Mesendoderm (in vitro differentiated cells): Measurements from ENCODE around the gene LMF2. TPM values are rescaled to one million over a fixed set of nuclear protein-coding genes. Genes with fewer than 3 reads are reported as not detected.

Source experiments
- DNase-seq: peaks from one replicate; pipeline ENCODE4 v3.0.0; 2013
- H2AK5ac ChIP-seq: 2 replicates; pipeline ENCODE4 v1.6.1; 2013; ENCODE audit warnings: low read length, inconsistent platforms
- H2BK120ac ChIP-seq: 2 replicates; pipeline ENCODE4 v1.6.1; 2013; ENCODE audit warnings: low read depth, mild to moderate bottlenecking, low read length, moderate library complexity, mixed read lengths
- H2BK15ac ChIP-seq: replicated peaks from 2 replicates; pipeline ENCODE4 v1.6.1; 2013; ENCODE audit warnings: low read depth, mild to moderate bottlenecking, moderate library complexity
- H2BK5ac ChIP-seq: 2 replicates; pipeline ENCODE4 v1.6.1; 2013; ENCODE audit warnings: low read length, inconsistent platforms
- H3K18ac ChIP-seq: 2 replicates; pipeline ENCODE4 v1.6.1; 2013; ENCODE audit warnings: mild to moderate bottlenecking, low read length, mixed read lengths
- H3K23ac ChIP-seq: one replicate; pipeline ENCODE4 v1.6.1; 2013; ENCODE audit warnings: low read length
- H3K27ac ChIP-seq: 2 replicates; pipeline ENCODE4 v1.5.1; 2013; ENCODE audit warnings: low read depth, mild to moderate bottlenecking, inconsistent platforms, low read length, moderate library complexity
- H3K27me3 ChIP-seq: 2 replicates; pipeline ENCODE4 v1.6.1; 2013; ENCODE audit warnings: low read length, control low read depth, mild to moderate bottlenecking, inconsistent platforms; ENCODE audit not compliant: insufficient read depth, poor library complexity
- H3K36me3 ChIP-seq: 2 replicates; pipeline ENCODE4 v1.6.1; 2013; ENCODE audit warnings: low read length, inconsistent platforms; ENCODE audit not compliant: control insufficient read depth, insufficient read depth
- H3K4ac ChIP-seq: one replicate; pipeline ENCODE4 v1.6.1; 2013; ENCODE audit warnings: low read depth, mild to moderate bottlenecking, low read length, moderate library complexity
- H3K4me1 ChIP-seq: 2 replicates; pipeline ENCODE4 v1.6.1; 2013; ENCODE audit warnings: low read depth, low read length, inconsistent platforms; ENCODE audit not compliant: control insufficient read depth
- H3K4me2 ChIP-seq: 2 replicates; pipeline ENCODE4 v1.6.1; 2013; ENCODE audit warnings: low read length
- H3K4me3 ChIP-seq: 2 replicates; pipeline ENCODE4 v1.5.1; 2013; ENCODE audit warnings: mild to moderate bottlenecking, low read length
- H3K56ac ChIP-seq: one replicate; pipeline ENCODE4 v1.6.1; 2013; ENCODE audit warnings: low read length
- H3K79me1 ChIP-seq: 2 replicates; pipeline ENCODE4 v1.6.1; 2013; ENCODE audit warnings: low read length, inconsistent platforms
- H3K79me2 ChIP-seq: 2 replicates; pipeline ENCODE4 v1.6.1; 2013; ENCODE audit warnings: mild to moderate bottlenecking, low read length; ENCODE audit not compliant: control insufficient read depth, insufficient read depth
- H3K9ac ChIP-seq: 2 replicates; pipeline ENCODE4 v1.6.1; 2013; ENCODE audit warnings: low read length, inconsistent platforms
- H4K5ac ChIP-seq: one replicate; pipeline ENCODE4 v1.6.1; 2013; ENCODE audit warnings: low read length
- H4K8ac ChIP-seq: one replicate; pipeline ENCODE4 v1.6.1; 2013; ENCODE audit warnings: low read depth, mild to moderate bottlenecking, control low read depth, low read length, moderate library complexity
- WGBS: extraction: QIAGEN DNeasy Blood & Tissue Kit; methylation state at CpG from one replicate; pipeline ENCODE4 v1.1.7; 2013; ENCODE audit warnings: low lambda C conversion rate, missing lambda C conversion rate; ENCODE audit not compliant: insufficient coverage; ENCODE audit errors: extremely low coverage; 5-methylcytosine and 5-hydroxymethylcytosine counted together
- polyA plus RNA-seq, 2 experiments: library from polyadenylated mRNA; stranded (reverse); fragments of 200-250 nt; gene quantifications; one replicate each; pipeline ENCODE4 v1.2.3, GENCODE V29; 2013

The LMF2 gene
- 21.1 TPM for polyA plus RNA-seq (2013, experiment 1 of 2)
- 20.8 TPM for polyA plus RNA-seq (2013, experiment 2 of 2)

GRCh38 chr22:50507421-50507990, at the start of gene LMF2:
LMF2 (minus strand) TSS chr22:50507702; CDS start chr22:50507675, 27 bp downstream.
- peaks cover 20% of the 10 kb centered on the region for H3K79me2 ChIP-seq
- peak within 1 kb of the TSS; percentile 97 for H3K9ac ChIP-seq
- H3K4me2 ChIP-seq = peak within 1 kb of the TSS; percentile 93
- H3K4me3 ChIP-seq = peak within 1 kb of the TSS; percentile 98
- peak within 1 kb of the TSS; percentile 94 for H3K23ac ChIP-seq
- peak within 1 kb of the TSS; percentile 98 for H2BK5ac ChIP-seq
- no peaks in the 10 kb centered on the region for H3K27me3 ChIP-seq
- H2BK15ac ChIP-seq = no peak within 1 kb of the TSS
- no CpG with 5 or more reads among the region's 62 CpGs for WGBS
- H2AK5ac ChIP-seq = no peak within 1 kb of the TSS
- peak within 1 kb of the TSS; percentile 3 for H3K18ac ChIP-seq
- H3K36me3 ChIP-seq = peaks cover 2% of the 10 kb centered on the region
- no peak for DNase-seq
- peaks cover 12% of the 10 kb centered on the region for H3K79me1 ChIP-seq
- no peak within 1 kb of the TSS for H4K5ac ChIP-seq
- H4K8ac ChIP-seq = no peak within 1 kb of the TSS
- peak within 1 kb of the TSS; percentile 22 for H3K4ac ChIP-seq
- no peak within 1 kb of the TSS for H2BK120ac ChIP-seq
- no peaks in the 10 kb centered on the region for H3K4me1 ChIP-seq
- H3K27ac ChIP-seq = peak within 1 kb of the TSS; percentile 2
- peak within 1 kb of the TSS; percentile 100 for H3K56ac ChIP-seq

- no peak overlapping the region for H3K4me2 ChIP-seq
- no peaks in the 10 kb centered on the region for H3K4me1 ChIP-seq
- no peaks in the 10 kb centered on the region for H3K79me1 ChIP-seq
- no peak overlapping the region for H3K27ac ChIP-seq
- H3K4ac ChIP-seq = no peak overlapping the region
- no peak overlapping the region for H2BK5ac ChIP-seq
- no peak overlapping the region for H2AK5ac ChIP-seq
- no peak for DNase-seq
- no peaks in the 10 kb centered on the region for H3K79me2 ChIP-seq
- no peak overlapping the region for H3K23ac ChIP-seq
- no peak overlapping the region for H3K56ac ChIP-seq
- no peak overlapping the region for H3K4me3 ChIP-seq
- no peak overlapping the region for H4K5ac ChIP-seq
- no peak overlapping the region for H3K9ac ChIP-seq
- no peak overlapping the region for H2BK120ac ChIP-seq
- no peak overlapping the region for H2BK15ac ChIP-seq
- no peaks in the 10 kb centered on the region for H3K27me3 ChIP-seq
- no peak overlapping the region for H3K18ac ChIP-seq
- H4K8ac ChIP-seq = no peak overlapping the region
- no peaks in the 10 kb centered on the region for H3K36me3 ChIP-seq
- no CpG with 5 or more reads among the region's 5 CpGs for WGBS
Observed at GRCh38 chr22:50556703-50557102, 49.2 kb upstream of the LMF2 start.

GRCh38 chr22:50553310-50553709, 45.8 kb upstream of the LMF2 start:
- no peak overlapping the region for H3K4ac ChIP-seq
- no peaks in the 10 kb centered on the region for H3K79me2 ChIP-seq
- H3K4me1 ChIP-seq = no peaks in the 10 kb centered on the region
- no peak overlapping the region for H3K4me3 ChIP-seq
- H4K5ac ChIP-seq = no peak overlapping the region
- H3K36me3 ChIP-seq = no peaks in the 10 kb centered on the region
- no peak overlapping the region for H3K27ac ChIP-seq
- H3K27me3 ChIP-seq = no peaks in the 10 kb centered on the region
- H3K56ac ChIP-seq = no peak overlapping the region
- H4K8ac ChIP-seq = no peak overlapping the region
- WGBS = no CpG with 5 or more reads among the region's 8 CpGs
- H3K4me2 ChIP-seq = no peak overlapping the region
- no peak overlapping the region for H3K18ac ChIP-seq
- H3K79me1 ChIP-seq = no peaks in the 10 kb centered on the region
- no peak overlapping the region for H2BK120ac ChIP-seq
- H2BK15ac ChIP-seq = no peak overlapping the region
- H3K23ac ChIP-seq = no peak overlapping the region
- no peak overlapping the region for H2AK5ac ChIP-seq
- DNase-seq = no peak
- H2BK5ac ChIP-seq = no peak overlapping the region
- no peak overlapping the region for H3K9ac ChIP-seq

GRCh38 chr22:50551160-50551752, 43.8 kb upstream of the LMF2 start:
- Histone ChIP-seq H3K79me2 (no peaks in the 10 kb centered on the region), H3K56ac (no peak overlapping the region), H3K18ac (no peak overlapping the region), H3K4ac (no peak overlapping the region), H3K36me3 (no peaks in the 10 kb centered on the region), H4K8ac (no peak overlapping the region), H3K27ac (no peak overlapping the region), H3K79me1 (no peaks in the 10 kb centered on the region), H2AK5ac (no peak overlapping the region), H3K4me1 (no peaks in the 10 kb centered on the region), H2BK5ac (no peak overlapping the region), H2BK15ac (no peak overlapping the region), H4K5ac (no peak overlapping the region), H3K4me2 (no peak overlapping the region), H3K23ac (no peak overlapping the region), H3K27me3 (no peaks in the 10 kb centered on the region), H2BK120ac (no peak overlapping the region), H3K4me3 (no peak overlapping the region), H3K9ac (no peak overlapping the region)
- DNase-seq = no peak
- no CpG with 5 or more reads among the region's 11 CpGs for WGBS

GRCh38 chr22:50550395-50550794, 42.9 kb upstream of the LMF2 start:
- no peak overlapping the region for H3K56ac ChIP-seq
- no peak for DNase-seq
- H2BK15ac ChIP-seq = no peak overlapping the region
- H2AK5ac ChIP-seq = no peak overlapping the region
- no peaks in the 10 kb centered on the region for H3K36me3 ChIP-seq
- no peak overlapping the region for H3K4ac ChIP-seq
- H3K18ac ChIP-seq = no peak overlapping the region
- no peaks in the 10 kb centered on the region for H3K4me1 ChIP-seq
- no peak overlapping the region for H3K4me2 ChIP-seq
- no peak overlapping the region for H3K9ac ChIP-seq
- no peak overlapping the region for H3K27ac ChIP-seq
- no peaks in the 10 kb centered on the region for H3K27me3 ChIP-seq
- H3K23ac ChIP-seq = no peak overlapping the region
- no peaks in the 10 kb centered on the region for H3K79me2 ChIP-seq
- H2BK120ac ChIP-seq = no peak overlapping the region
- H3K79me1 ChIP-seq = no peaks in the 10 kb centered on the region
- no peak overlapping the region for H3K4me3 ChIP-seq
- no CpG with 5 or more reads among the region's 8 CpGs for WGBS
- H2BK5ac ChIP-seq = no peak overlapping the region
- no peak overlapping the region for H4K5ac ChIP-seq
- no peak overlapping the region for H4K8ac ChIP-seq
